ENCODE measurements around the gene DRD2. TPM values are rescaled to one million over a fixed set of nuclear protein-coding genes. Genes with fewer than 3 reads are reported as not detected.

Gene DRD2
- total RNA-seq, 1 experiment from 2014 or later: 0.28 TPM

DNA sequence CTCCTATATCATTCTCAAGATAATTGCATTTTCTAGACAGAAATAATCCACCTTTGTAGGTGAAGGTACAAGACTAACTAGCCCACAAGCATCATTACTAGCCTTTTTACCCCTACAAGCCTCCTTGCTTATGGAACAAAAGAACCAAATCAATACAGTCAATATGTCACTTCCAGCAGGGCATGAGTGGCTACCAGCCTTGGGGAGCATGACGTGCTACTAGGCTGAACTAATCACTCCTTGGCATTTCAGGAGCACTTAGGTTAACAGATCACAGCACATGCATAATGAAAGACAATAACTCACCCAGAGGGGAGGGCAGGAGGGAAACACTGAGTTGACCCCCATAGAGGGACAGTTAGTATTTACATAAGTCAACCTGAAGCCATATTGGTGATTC, 2.7 kb downstream of the DRD2 start:
- Mint-ChIP-seq H3K27ac (ENCODE audit: low read depth, unreplicated experiment) (no peak overlapping the region), H3K4me1 (ENCODE audit: insufficient read depth, unreplicated experiment) (no peaks in the 10 kb centered on the region), H3K4me3 (ENCODE audit: unreplicated experiment) (no peak overlapping the region), H3K36me3 (ENCODE audit: insufficient read depth, unreplicated experiment) (no peaks in the 10 kb centered on the region), H3K9me3 (ENCODE audit: unreplicated experiment) (no peaks in the 10 kb centered on the region), H3K27me3 (ENCODE audit: insufficient read depth, unreplicated experiment) (peaks cover 40% of the 10 kb centered on the region)
- ChIA-PET POLR2A (no interaction called here), CTCF (no interaction called here)
- TF ChIP-seq, protein P1, sequence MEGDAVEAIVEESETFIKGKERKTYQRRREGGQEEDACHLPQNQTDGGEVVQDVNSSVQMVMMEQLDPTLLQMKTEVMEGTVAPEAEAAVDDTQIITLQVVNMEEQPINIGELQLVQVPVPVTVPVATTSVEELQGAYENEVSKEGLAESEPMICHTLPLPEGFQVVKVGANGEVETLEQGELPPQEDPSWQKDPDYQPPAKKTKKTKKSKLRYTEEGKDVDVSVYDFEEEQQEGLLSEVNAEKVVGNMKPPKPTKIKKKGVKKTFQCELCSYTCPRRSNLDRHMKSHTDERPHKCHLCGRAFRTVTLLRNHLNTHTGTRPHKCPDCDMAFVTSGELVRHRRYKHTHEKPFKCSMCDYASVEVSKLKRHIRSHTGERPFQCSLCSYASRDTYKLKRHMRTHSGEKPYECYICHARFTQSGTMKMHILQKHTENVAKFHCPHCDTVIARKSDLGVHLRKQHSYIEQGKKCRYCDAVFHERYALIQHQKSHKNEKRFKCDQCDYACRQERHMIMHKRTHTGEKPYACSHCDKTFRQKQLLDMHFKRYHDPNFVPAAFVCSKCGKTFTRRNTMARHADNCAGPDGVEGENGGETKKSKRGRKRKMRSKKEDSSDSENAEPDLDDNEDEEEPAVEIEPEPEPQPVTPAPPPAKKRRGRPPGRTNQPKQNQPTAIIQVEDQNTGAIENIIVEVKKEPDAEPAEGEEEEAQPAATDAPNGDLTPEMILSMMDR (IDR thresholded peaks at IDR 0.05; ENCODE audit: unreplicated experiment): no peak
- intact Hi-C loops (cut with micrococcal nuclease): no loop called here
- DNase-seq (ENCODE audit: unreplicated experiment): no peak
- BruUV-seq (replicated peaks): no TSS peak

DNA sequence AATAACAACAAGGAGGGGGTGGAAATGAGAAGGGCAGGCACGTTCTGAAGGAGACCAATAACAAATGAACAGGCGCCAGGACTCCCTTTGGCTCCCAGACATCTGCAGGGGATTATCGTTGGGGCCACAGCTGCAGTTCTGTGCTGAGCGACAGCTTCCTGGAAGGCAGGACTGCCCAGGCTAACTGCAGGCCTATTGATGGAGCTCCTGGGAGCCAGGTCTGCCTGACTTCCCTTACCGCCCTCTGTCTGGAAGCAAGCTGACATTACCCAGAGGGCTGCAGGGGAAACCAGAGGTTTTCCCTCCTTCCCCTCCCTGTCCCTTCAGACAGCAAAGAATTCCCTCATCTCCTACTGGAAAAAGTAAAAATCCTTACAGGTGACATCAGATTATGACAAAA, 5.0 kb downstream of the DRD2 start:
- Mint-ChIP-seq H3K4me1 (ENCODE audit: insufficient read depth, unreplicated experiment) (peaks cover 5% of the 10 kb centered on the region), H3K36me3 (ENCODE audit: insufficient read depth, unreplicated experiment) (no peaks in the 10 kb centered on the region), H3K9me3 (ENCODE audit: unreplicated experiment) (no peaks in the 10 kb centered on the region), H3K4me3 (ENCODE audit: unreplicated experiment) (no peak overlapping the region), H3K27me3 (ENCODE audit: insufficient read depth, unreplicated experiment) (peaks cover 17% of the 10 kb centered on the region), H3K27ac (ENCODE audit: low read depth, unreplicated experiment) (no peak overlapping the region)
- no peak for DNase-seq (ENCODE audit: unreplicated experiment)
- ChIA-PET POLR2A (interaction anchor here (0.6 kb wide), 1 partner anchor 1072 kb away, joined by 3 read pairs; no protein-coding TSS in a partner anchor), CTCF (interaction anchor here (0.6 kb wide), 1 partner anchor 24 kb away, joined by 3 read pairs; no protein-coding TSS in a partner anchor)
- intact Hi-C loops (cut with micrococcal nuclease): no loop called here
- TF ChIP-seq, protein P1 (IDR thresholded peaks at IDR 0.05; ENCODE audit: unreplicated experiment): no peak
- no TSS peak for BruUV-seq (replicated peaks)

DNA sequence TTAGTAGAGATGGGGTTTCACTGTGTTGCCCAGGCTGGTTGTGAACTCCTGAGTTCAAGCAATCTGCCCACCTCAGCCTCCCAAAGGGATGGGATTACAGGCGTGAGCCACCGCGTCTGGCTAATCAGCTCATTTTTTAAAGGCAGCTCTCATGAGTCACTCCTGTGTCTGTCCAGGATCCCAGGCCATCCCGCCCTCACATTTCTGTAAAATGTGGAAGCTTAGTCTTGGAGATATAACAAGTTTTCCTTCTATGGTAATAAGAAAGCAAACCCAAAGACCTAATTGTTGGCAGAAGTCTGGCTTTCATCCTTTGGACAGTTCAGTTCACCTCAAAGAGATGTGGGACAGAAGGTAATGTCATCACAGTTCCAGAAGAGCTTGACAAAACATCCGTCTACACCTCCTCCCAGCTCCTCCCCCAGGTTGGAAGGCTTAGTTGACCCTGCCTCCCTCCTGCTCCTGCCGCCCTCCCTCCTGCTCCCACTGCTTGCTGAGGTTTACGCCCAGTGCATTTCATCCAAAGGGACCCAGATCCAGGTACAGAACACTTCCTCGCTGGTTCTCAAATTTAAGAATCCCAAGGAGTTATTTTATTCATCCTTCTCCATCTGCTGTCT, 6.4 kb downstream of the DRD2 start:
- ChIA-PET POLR2A (interaction anchor here (0.6 kb wide), 1 partner anchor 152 kb away, joined by 3 read pairs; no protein-coding TSS in a partner anchor), CTCF (no interaction called here)
- Mint-ChIP-seq H3K27ac (ENCODE audit: low read depth, unreplicated experiment) (no peak overlapping the region), H3K4me1 (ENCODE audit: insufficient read depth, unreplicated experiment) (peaks cover 5% of the 10 kb centered on the region), H3K9me3 (ENCODE audit: unreplicated experiment) (no peaks in the 10 kb centered on the region), H3K4me3 (ENCODE audit: unreplicated experiment) (no peak overlapping the region), H3K27me3 (ENCODE audit: insufficient read depth, unreplicated experiment) (peaks cover 16% of the 10 kb centered on the region), H3K36me3 (ENCODE audit: insufficient read depth, unreplicated experiment) (no peaks in the 10 kb centered on the region)
- TF ChIP-seq, protein P1 (IDR thresholded peaks at IDR 0.05; ENCODE audit: unreplicated experiment): no peak
- no peak for DNase-seq (ENCODE audit: unreplicated experiment)
- no TSS peak for BruUV-seq (replicated peaks)
- intact Hi-C loops (cut with micrococcal nuclease): no loop called here

DNA sequence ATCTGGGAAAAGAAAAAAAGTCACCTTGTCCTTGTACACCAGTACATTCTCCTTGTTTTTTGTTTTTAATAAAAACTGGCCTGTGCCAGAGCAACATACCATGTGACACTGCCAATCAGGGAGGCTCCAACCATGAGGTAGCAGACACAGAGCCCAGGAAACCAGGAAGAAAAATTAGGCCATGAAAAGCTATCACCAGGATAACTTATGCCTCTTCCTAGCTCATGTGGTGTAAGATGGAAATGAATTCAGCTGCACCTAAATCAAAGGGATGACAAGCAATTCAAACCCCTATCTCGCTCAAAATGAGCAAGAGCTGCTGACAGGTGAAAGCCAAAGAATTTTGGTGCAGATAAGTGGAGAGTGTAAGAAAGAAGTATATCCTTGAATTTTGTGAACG, 7.7 kb downstream of the DRD2 start:
- Mint-ChIP-seq H3K9me3 (ENCODE audit: unreplicated experiment) (no peaks in the 10 kb centered on the region), H3K27ac (ENCODE audit: low read depth, unreplicated experiment) (no peak overlapping the region), H3K4me1 (ENCODE audit: insufficient read depth, unreplicated experiment) (peaks cover 5% of the 10 kb centered on the region), H3K36me3 (ENCODE audit: insufficient read depth, unreplicated experiment) (no peaks in the 10 kb centered on the region), H3K4me3 (ENCODE audit: unreplicated experiment) (no peak overlapping the region), H3K27me3 (ENCODE audit: insufficient read depth, unreplicated experiment) (peaks cover 10% of the 10 kb centered on the region)
- DNase-seq (ENCODE audit: unreplicated experiment): no peak
- TF ChIP-seq, protein P1 (IDR thresholded peaks at IDR 0.05; ENCODE audit: unreplicated experiment): no peak
- intact Hi-C loops (cut with micrococcal nuclease): no loop called here
- no TSS peak for BruUV-seq (replicated peaks)
- CTCF ChIA-PET: interaction anchor here (0.8 to 1.1 kb wide), 3 partner anchors 26 to 263 kb away, joined by 3 read pairs; no protein-coding TSS in a partner anchor
- POLR2A ChIA-PET: no interaction called here
